Upper lobe of left lung (tissue), 6 donors: ENCODE results near the gene LRRC31. TPM values are rescaled to one million over a fixed set of nuclear protein-coding genes. Genes with fewer than 3 reads are reported as not detected.

Source experiments
- ATAC-seq, 2 donors: fragments of 200-7000 bp; cut with Tn5 transposase; one replicate each; pipeline ENCODE4 v1.9.1; 2022; ENCODE audit warnings: mild to moderate bottlenecking in 2 of 2, moderate library complexity in 2 of 2; ENCODE audit not compliant: low FRiP score in 2 of 2
- DNase-seq, 2 donors: peaks; one replicate each; pipeline ENCODE4 v3.0.0-alpha.2; 2019 to 2020
- H3K27ac ChIP-seq, 4 donors: fragments of 200-600 bp; sonication (generic); one replicate each; pipeline ENCODE4 v1.5.1; 2016 to 2019
- H3K27me3 ChIP-seq, 4 donors: fragments of 200-600 bp; sonication (generic); one replicate each; pipeline ENCODE4 v1.5.1; 2017 to 2019
- H3K36me3 ChIP-seq, 4 donors: fragments of 200-600 bp; sonication (generic); one replicate each; pipeline ENCODE4 v1.5.1; 2016 to 2019
- H3K4me1 ChIP-seq, 4 donors: fragments of 200-600 bp; sonication (generic); one replicate each; pipeline ENCODE4 v1.5.1; 2018 to 2019
- H3K4me3 ChIP-seq, 4 donors: fragments of 200-600 bp; sonication (generic); one replicate each; pipeline ENCODE4 v1.5.1; 2017 to 2019; ENCODE audit warnings: mild to moderate bottlenecking in 2 of 4, moderate library complexity in 1 of 4
- H3K9me3 ChIP-seq, 4 donors: fragments of 200-600 bp; sonication (generic); one replicate each; pipeline ENCODE4 v1.5.1; 2018 to 2019
- CTCF ChIP-seq, 6 experiments: fragments of 450-650 bp in 4 of 6; fragments of 200-600 bp in 2 of 6; sonication (generic) in 2 of 6; IDR thresholded peaks; one replicate each; pipeline ENCODE4 v1.5.1; 2016 to 2019; ENCODE audit warnings: antibody characterized with exemption in 6 of 6
- EP300 ChIP-seq, 4 donors: sonication (generic); formaldehyde crosslinking; IDR thresholded peaks; one replicate each; pipeline ENCODE4 v1.5.1; 2017; ENCODE audit warnings: antibody characterized with exemption in 4 of 4, control low read depth in 2 of 4
- POLR2A ChIP-seq, 4 donors: fragments of 450-650 bp; IDR thresholded peaks; one replicate each; pipeline ENCODE4 v1.5.1; 2016 to 2017; ENCODE audit warnings: antibody characterized with exemption in 4 of 4, mild to moderate bottlenecking in 2 of 4
- POLR2AphosphoS5 ChIP-seq, 2 donors: sonication (generic); formaldehyde crosslinking; IDR thresholded peaks; one replicate each; pipeline ENCODE4 v1.5.1; 2017; ENCODE audit warnings: antibody characterized with exemption in 2 of 2
- WGBS, 2 donors: methylation state at CpG; one replicate each; pipeline ENCODE4 v1.1.5; 2017 to 2018; 5-methylcytosine and 5-hydroxymethylcytosine counted together
- total RNA-seq, 6 donors: library from RNA; depleted of rRNA in 4 of 6; stranded (reverse); fragments of >200 nt in 4 of 6; gene quantifications; one replicate each; pipeline versions ENCODE4 v1.1.0 to v1.2.1, GENCODE V29; 2016 to 2021
- donor health status: DM: no; HTN: no; CAD: no; lungs with moderate emphysema.
- donor health status: DM: no; HTN: yes; CAD: no; lungs with severe emphysema.

Gene LRRC31
- total RNA-seq, 6 donors from 2014 or later: 0.34 to 5.6 (median 1.3) TPM

DNA sequence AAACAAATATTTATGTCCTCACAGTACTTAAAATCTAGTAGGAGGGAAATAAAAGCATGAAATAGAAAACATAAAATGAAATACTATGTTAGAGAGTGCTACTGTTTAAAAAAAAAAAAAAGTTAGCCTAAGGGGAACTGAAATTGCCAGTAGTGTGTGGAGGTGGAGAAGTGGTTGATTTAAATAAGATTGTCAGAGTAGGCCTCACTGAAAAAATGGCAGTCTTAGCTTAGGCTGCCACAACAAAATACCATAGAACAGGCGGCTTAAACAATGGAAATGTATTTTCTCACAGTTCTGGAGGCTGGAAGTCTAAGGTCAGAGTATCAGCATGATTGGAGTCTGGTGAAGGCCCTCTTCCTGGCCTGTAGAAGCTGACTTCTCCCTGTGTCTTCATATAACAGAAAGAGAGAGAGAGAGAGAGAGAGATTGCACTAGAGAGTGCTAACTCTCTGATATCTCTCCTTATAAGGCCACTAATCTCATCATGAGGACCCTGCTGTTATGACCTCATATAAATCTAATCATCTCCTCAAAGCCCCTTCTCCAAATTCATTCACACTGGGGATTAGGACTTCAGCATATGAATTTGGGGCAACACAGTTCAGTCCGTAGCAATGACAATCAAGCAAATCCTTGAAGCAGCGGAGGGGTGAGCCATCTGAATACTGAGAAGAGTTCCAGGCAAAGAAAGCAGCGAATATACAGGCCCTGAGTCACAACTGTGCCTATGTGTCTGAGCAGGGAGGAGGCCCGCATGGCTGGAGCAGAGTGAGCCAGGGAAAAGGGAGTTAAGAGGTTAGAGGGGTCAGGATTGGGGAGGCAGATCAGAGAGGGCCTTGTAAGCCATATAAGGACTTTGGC is 33.4 kb downstream of the LRRC31 start:
- H3K4me1 ChIP-seq: no peaks in the 10 kb centered on the region
- ATAC-seq: peak in 1 of 2 donors; percentile 76
- DNase-seq: no peak
- H3K27ac ChIP-seq: peak overlapping the region in 2 of 4 donors; percentile 1 to 57
- WGBS, 2 donors: 68 to 77% methylated on average over 5 of the region's 5 CpGs
- H3K27me3 ChIP-seq: no peaks in the 10 kb centered on the region
- no peak overlapping the region for H3K4me3 ChIP-seq
- H3K9me3 ChIP-seq: no peaks in the 10 kb centered on the region
- no peaks in the 10 kb centered on the region for H3K36me3 ChIP-seq
- TF ChIP-seq EP300 (IDR thresholded peaks at IDR 0.05): no peak
- no peak for TF ChIP-seq POLR2AphosphoS5 (IDR thresholded peaks at IDR 0.05)
- TF ChIP-seq POLR2A (IDR thresholded peaks at IDR 0.05): no peak
- TF ChIP-seq CTCF (IDR thresholded peaks at IDR 0.05): no peak

DNA sequence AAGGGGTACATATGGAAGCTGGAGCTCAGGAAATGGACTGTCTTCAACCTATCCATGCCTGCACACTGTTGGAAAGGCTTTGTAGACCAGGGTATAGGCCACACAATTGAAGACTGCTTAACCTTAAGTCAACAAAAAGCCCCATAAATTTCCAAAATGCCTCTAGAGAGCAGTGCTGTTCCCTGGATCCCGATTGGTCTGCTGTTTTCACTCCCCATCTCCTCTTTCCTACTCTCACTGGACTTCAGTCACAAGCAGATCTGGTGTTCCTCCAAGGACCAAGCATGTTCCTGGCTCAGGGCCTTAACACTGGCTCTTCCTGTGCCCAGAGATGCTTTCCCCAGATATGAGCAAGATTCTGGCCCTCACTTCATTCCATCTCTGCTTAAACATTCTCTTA is 34.2 kb downstream of the LRRC31 start:
- WGBS, 2 donors: 61 to 78% methylated on average over 1 of the region's 1 CpG
- Histone ChIP-seq H3K27ac (peak overlapping the region in 1 of 4 donors; percentile 1), H3K9me3 (no peaks in the 10 kb centered on the region), H3K36me3 (no peaks in the 10 kb centered on the region), H3K4me3 (no peak overlapping the region), H3K27me3 (no peaks in the 10 kb centered on the region), H3K4me1 (no peaks in the 10 kb centered on the region)
- ATAC-seq (no peak), DNase-seq (no peak)
- TF ChIP-seq EP300 (IDR thresholded peaks at IDR 0.05) (no peak), POLR2AphosphoS5 (IDR thresholded peaks at IDR 0.05) (no peak), POLR2A (IDR thresholded peaks at IDR 0.05) (no peak), CTCF (IDR thresholded peaks at IDR 0.05) (no peak)

DNA sequence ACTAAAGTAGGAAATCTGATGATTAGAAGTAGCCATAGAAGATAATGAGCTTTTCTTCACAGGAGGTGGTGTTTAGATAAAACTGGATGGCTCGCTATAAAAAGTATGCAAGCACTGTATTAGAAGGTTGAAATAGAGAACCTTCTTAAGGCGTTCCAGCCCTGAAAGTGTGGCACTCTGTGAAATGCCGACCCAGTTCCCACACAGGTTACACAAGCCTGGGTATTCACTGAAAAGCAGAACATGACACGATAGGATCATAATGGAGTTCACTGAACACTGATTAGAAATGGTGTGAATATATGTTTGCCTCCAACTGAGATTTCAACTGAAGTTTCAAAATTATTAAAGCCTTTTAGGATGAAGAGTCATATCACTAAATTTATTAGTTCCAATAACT is 42.0 kb downstream of the LRRC31 start:
- Histone ChIP-seq H3K4me3 (no peak overlapping the region), H3K27ac (no peak overlapping the region), H3K36me3 (no peaks in the 10 kb centered on the region), H3K4me1 (no peaks in the 10 kb centered on the region), H3K9me3 (no peaks in the 10 kb centered on the region), H3K27me3 (no peaks in the 10 kb centered on the region)
- TF ChIP-seq POLR2AphosphoS5 (IDR thresholded peaks at IDR 0.05) (no peak), EP300 (IDR thresholded peaks at IDR 0.05) (no peak), POLR2A (IDR thresholded peaks at IDR 0.05) (no peak), CTCF (IDR thresholded peaks at IDR 0.05) (no peak)
- DNase-seq: no peak
- no peak for ATAC-seq
- 67 to 79% methylated on average over 4 of the region's 4 CpGs for WGBS, 2 donors

DNA sequence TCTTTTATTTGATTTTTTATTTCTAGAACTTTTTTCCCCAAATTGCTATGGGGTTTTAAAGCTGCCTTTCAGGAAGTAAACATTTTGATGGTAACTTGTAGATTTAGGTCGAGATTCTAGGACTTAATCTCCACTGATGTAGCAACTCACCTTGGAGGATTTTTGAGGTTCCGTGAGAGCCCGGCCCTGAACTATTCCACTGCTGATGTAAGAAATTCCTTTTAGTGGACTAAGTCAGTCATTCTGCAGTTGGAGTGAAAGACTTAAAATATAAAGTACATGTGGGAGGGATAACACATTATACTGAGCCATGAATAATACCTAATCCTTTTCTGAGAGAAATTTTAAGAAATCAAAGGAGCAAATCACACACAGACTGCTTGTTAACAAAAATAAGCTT is 44.4 kb downstream of the LRRC31 start:
- 79% methylated on average over 3 of the region's 3 CpGs for WGBS, 2 donors
- TF ChIP-seq POLR2A (IDR thresholded peaks at IDR 0.05) (no peak), CTCF (IDR thresholded peaks at IDR 0.05) (no peak), EP300 (IDR thresholded peaks at IDR 0.05) (no peak), POLR2AphosphoS5 (IDR thresholded peaks at IDR 0.05) (no peak)
- no peaks in the 10 kb centered on the region for H3K36me3 ChIP-seq
- H3K27ac ChIP-seq: no peak overlapping the region
- H3K9me3 ChIP-seq: no peaks in the 10 kb centered on the region
- ATAC-seq: no peak
- H3K4me1 ChIP-seq: no peaks in the 10 kb centered on the region
- H3K27me3 ChIP-seq: no peaks in the 10 kb centered on the region
- DNase-seq: no peak
- H3K4me3 ChIP-seq: no peak overlapping the region

GRCh38 chr3:169822983-169823382 is 46.8 kb downstream of the LRRC31 start:
- no peak for TF ChIP-seq POLR2AphosphoS5 (IDR thresholded peaks at IDR 0.05)
- no peak for TF ChIP-seq EP300 (IDR thresholded peaks at IDR 0.05)
- no peak for TF ChIP-seq POLR2A (IDR thresholded peaks at IDR 0.05)
- TF ChIP-seq CTCF (IDR thresholded peaks at IDR 0.05): no peak
- H3K4me3 ChIP-seq: no peak overlapping the region
- H3K9me3 ChIP-seq: no peaks in the 10 kb centered on the region
- WGBS, 2 donors: 64 to 67% methylated on average over 6 of the region's 6 CpGs
- H3K36me3 ChIP-seq: no peaks in the 10 kb centered on the region
- no peak overlapping the region for H3K27ac ChIP-seq
- no peaks in the 10 kb centered on the region for H3K27me3 ChIP-seq
- no peak for ATAC-seq
- no peak for DNase-seq
- H3K4me1 ChIP-seq: no peaks in the 10 kb centered on the region
